GM20000 (cell line): ENCODE measurements around the gene LIMS1.
"Not testable (repeated sequence)": the region's sequence is repeated elsewhere in the genome, so short reads cannot be mapped to it uniquely, and the experiment has no call there.

Experiments used
- DNase-seq: peaks from one replicate; pipeline ENCODE4 v3.0.0; 2012; ENCODE audit warnings: low spot score
- TF ChIP-seq, protein P1 (sequence below): IDR thresholded peaks from 2 replicates; pipeline ENCODE4 v1.5.1; 2012; ENCODE audit warnings: mild to moderate bottlenecking, control low read depth; ENCODE audit errors: extremely low read depth, missing control alignments

LIMS1 gene

DNA sequence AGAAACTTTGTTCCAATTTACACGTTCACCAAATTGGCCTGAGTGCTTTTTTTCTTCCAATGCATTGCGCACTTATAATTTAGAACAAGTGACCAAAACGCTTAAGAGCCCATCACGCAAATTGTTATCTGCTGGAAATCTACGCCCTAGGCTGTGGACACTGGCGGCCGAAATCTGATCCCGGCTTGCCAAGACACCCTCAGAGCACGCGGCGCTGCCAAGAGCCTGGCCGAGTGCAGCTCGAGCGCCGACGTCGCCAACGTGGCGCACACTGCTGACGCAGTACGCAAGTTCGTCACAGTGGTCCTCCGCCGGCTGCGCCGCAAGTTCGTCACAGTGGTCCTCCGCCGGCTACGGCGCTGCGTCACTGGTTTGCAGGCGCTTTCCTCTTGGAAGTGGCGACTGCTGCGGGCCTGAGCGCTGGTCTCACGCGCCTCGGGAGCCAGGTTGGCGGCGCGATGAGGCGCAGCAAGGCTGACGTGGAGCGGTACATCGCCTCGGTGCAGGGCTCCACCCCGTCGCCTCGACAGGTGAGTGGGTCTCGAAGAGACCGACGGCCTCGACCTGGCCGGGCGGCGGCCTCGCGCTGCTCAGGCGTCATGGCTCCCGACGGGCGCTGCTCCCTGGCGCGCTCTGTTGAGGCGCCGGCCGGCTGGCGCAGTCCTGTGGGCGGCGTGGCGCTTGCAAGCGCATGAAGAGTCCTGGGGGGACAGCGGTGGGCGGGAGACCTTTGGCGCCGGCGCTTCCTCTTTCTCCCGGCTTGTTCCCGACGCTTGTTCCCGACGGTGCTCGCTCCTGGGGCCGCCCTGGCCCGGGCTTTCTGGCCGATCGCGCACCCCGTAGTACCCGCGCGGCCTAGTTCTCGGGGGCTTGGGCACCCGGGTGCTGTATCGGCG is 185.1 kb downstream of the LIMS1 start, which contains the start of gene RANBP2:
TSS of gene RANBP2 (plus strand) at position 334 of the 896 bp plus-strand sequence. CDS start at position 459, 125 bp downstream.
- TF ChIP-seq, protein P1, sequence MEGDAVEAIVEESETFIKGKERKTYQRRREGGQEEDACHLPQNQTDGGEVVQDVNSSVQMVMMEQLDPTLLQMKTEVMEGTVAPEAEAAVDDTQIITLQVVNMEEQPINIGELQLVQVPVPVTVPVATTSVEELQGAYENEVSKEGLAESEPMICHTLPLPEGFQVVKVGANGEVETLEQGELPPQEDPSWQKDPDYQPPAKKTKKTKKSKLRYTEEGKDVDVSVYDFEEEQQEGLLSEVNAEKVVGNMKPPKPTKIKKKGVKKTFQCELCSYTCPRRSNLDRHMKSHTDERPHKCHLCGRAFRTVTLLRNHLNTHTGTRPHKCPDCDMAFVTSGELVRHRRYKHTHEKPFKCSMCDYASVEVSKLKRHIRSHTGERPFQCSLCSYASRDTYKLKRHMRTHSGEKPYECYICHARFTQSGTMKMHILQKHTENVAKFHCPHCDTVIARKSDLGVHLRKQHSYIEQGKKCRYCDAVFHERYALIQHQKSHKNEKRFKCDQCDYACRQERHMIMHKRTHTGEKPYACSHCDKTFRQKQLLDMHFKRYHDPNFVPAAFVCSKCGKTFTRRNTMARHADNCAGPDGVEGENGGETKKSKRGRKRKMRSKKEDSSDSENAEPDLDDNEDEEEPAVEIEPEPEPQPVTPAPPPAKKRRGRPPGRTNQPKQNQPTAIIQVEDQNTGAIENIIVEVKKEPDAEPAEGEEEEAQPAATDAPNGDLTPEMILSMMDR: no peak
- peak; percentile 89 for DNase-seq

DNA sequence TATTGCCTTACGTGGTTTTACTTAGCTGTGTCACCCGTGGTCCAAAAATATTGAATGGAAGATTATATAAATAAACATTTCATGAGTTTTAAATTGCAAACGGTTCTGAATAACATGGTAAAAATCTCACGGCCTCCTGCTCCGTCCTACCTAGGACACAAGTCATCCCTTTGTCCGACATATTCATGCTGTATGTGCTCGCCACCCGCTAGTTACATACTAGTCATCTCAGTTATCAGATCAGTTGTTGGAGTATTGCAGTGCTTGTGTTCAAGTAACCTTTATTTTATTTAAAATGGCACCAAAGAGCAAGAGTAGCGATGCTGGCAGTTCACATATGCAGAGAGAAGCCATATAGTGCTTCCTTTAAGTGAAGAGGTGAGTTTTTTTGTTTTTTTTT is 191.8 kb downstream of the LIMS1 start:
- DNase-seq: not testable (repeated sequence)

DNA sequence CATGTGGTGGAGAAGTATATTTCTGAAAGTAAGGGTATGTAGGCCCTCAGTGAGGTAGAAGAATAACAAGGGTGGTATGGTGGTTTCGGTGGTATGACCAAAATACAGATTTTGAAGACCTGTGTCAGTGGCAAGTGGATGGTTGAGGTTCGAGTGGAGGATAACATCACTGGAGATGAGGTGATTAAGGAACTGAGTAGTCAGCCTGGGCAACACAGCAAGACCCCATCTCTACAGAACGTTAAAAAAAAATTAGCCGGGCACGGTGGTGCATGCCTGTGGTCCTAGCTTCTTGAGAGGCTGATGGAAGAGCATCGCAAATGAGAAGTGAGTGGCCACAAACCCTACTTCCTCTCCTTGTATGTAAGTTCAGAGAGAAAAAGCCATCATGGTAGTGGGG is 200.4 kb downstream of the LIMS1 start:
- not testable (repeated sequence) for DNase-seq
